GM11168 (cell line): ENCODE data around the gene BRWD1.

ENCODE experiments used
- in situ Hi-C: fragments of 300-500 bp; cut with MboI; formaldehyde crosslinking; loops from one replicate; pipeline ENCODE4 v1.12.0; 2022; ENCODE audit warnings: low sequenced_read_pairs; ENCODE audit not compliant: unreplicated experiment

The BRWD1 gene

DNA sequence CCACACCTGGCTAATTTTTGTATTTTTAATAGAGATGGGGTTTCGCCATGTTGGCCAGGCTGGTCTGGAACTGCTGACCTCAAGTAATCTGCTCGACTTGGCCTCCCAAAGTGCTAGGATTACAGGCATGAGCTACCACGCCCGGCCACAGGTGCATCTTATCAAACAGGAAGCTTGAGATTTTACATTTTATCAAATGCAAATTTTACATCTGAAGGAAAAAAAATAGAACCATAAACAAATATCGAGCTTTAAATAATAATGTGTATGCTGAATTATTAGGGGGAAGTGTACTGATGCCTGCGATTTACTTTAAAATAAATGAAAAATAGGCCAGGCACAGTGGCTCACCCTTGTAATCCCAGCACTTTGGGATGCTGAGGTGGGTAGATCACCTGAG lies 16.6 kb upstream of the BRWD1 start:
- in situ Hi-C loops: no loop called here

DNA sequence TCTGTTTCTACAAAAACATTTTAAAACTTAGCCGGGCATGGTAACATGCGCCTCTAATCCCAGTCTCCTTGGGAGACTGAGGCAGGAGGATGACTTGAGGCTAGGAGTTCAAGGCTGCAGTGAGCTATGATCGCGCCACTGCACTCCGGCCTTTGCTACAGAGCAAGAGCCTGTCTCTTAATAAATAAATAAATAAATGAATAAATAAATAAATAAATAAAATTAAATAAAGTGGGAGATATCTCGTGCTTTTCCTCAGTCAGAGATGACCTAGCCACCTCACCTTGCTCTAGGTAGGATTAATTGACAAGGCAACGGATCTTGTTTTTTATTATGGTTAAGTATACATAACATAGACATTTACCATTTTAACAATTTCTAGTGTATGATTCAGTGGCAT lies 14.3 kb upstream of the BRWD1 start:
- in situ Hi-C loops: no loop called here

DNA sequence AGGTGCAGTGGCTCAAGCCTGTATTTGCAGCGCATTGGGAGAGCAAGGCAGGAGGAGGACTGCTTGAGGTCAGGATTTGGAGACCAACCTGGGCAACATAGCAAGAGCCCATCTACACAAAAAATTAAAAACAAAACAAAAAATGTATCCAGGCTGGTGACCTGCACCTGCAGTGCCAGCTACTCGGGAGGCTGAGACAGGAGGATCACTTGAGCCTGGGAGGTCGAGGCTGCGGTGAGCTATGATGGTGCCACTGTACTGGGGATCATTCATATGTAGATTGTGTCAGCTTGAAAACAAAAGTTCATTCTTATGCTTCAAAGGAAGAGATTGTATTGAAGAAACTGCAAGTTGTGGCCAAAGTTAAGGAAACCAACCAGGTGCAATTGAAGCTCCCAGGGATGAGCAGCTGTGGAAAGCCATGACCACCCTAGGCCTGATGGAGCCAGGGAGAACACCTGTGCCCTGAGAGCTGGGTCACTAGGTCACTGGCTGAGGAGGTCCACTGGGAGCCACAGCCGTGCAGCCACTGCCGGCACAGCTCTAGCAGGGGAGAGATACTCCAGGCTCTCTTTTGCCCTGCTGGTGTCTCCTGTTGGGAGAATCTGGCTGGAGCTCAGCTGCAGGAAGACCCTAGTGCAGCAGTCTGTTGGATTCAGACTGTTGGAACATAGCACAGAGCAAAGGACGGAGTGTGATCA lies 13.3 kb upstream of the BRWD1 start:
- in situ Hi-C loops: no loop called here

DNA sequence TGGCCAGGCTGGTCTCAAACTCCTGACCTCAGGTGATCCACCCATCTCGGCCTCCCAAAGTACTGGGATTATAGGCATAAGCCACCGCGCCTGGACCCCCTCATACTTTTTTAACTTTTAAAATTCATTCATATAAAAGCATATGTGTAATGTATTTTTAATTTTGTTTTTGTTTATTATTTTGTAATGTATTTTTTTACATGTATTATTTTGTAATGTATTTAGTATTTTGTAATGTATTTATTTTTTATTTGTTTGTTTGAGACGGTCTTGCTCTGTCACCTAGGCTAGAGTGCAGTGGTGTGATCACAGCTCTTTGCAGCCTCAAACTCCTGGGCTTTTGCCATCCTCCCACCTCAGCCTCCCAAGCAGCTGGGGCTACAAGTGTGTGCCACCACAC lies 12.0 kb upstream of the BRWD1 start:
- in situ Hi-C loops: no loop called here

DNA sequence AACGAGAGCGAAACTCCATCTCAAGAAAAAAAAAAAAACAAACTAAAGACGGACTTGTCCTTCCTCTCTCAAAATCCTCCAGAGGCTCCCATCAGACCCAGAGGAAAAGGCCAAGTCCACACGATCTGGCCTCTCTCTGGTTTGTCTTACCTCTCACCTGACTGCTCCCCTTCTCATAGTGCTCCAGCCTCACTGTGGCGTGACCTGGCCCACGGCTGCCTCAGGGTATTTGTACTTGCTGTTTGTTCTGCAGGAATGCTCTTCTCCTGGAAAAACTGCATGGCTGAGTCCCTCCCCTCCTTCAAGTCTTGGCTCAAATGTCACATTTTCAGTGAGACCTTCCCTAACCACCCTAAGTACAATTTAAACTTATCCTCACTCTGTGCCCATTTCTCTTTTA lies 8.0 kb upstream of the BRWD1 start:
- in situ Hi-C loops: no loop called here

DNA sequence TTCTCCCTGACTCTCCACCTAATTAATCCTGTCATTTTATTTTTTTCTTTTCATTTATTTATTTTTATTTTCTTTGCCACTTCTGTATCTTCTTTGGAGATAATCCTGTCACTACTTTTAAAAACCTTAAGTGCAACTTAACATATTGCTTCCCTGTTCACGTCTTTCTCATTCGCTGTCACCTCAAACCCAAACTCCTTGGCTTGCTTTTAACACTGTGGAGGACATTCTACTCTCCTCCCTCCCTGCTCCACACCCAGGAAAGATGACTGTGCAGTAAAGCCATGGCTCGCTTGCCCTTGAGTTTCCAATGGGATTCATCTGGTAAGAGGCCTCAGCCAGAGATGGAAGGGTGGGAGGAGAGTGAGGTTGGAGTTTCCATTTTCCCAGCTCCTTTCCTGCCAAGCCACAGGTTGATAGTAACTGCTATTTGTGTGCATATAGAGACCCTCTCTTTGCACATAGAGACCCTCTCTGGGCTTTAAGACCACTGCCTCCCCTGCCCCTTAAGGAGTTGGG lies 6.4 kb upstream of the BRWD1 start:
- in situ Hi-C loops: no loop called here

DNA sequence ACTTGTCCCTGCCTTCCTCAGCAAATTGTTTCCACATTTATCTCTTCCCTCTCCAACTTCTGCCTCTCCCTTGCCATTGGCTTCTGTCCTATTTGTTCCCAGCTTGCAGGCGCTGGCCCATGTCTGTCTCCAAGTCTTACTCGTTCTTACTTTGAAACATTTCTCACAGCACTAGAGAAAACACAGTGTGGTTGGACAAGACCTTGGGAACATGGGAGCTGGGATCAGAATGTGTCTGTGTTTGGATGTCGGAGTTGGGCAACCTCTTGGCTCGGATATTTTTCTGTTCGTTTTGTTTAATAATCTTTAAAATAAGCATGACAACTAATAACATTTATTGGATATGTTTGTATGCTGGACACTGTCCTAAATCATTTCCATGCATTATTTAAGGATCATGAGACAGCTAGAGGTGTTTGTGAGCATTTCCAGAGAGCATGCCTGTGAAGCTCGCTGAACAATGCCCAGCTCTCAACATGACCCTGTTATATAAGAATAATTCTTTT lies 5.9 kb upstream of the BRWD1 start:
- in situ Hi-C loops: no loop called here

DNA sequence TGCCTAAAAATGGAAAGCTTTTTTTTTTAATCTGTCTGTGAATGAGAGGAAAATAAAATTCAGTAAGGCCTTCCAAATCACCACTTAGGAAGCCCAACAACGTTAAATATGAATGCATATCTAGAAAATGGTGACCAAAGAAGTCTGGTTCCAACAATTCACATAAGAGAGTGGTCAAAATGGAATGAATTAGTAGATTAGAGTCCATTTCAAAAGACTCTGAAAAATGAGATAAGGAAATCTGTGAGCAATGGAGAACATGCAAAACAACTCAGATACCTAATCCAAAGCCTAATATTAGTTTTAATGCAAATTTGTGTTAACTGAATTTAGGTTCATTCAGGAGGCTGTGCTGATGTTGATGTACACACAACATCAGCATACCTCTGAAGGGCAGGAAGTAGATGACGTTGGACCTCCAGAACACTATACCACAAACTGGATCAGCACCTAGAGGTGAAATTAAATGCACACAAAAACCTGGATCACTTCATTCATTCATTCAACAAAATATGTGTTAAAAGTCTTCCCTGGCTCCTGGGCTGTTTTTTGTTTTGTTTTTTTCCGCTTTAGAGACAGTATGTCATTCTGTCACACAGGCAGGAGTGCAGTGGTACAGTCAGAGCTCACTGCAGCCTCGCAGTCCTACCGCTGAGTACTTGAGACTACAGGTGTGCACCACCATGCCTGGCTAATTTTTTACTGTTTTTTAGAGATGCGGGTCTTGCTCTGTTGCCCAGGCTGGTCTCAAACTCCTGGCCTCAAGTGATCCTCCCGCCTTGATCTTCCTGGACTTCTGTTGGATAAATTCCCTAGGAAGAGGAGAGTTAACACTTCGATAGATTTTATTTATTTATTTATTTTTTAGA lies 4.9 kb upstream of the BRWD1 start:
- in situ Hi-C loops: no loop called here

DNA sequence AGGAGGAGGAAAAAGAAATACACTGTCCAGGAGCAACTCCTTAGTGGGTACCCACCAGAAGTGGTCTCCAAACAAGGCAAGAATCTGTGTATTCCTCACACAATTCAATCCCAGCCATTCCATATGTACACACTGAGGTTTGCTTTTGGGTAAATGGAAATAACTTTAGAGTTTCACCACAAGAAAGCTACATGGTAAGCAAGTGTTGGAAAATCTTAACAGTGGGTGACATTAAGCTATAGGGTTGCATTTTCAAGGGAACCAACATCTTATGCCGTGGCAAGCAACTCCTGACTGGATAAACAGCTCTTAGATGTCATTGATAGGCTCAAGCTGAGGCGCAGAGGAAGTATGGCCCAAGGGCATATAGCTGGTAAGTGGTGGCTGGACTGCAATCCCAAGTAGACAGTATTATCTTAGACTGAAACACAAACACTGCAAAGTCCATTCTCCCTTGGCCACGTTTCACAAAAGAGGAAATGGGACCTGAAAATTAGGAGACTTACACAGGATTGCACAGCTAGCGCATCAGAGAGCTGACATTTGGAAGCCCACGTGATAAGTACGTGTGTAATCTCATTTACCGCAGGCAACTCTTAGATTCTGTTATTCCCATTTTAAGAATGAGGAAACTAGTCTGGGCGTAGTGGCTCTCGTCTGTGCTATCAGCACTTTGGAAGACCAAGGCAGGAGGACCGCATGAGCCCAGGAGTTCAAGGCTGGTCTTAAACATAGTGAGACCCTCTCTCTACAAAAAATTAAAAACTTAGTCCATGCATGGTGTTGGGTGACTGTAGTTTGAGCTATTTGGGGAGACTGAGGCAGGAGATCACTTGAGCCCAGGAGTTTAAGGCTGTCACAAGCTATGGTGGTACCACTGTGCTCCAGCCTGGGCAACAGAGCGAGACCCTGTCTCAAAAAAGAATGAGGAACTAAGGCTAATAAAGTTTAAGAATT lies 4.0 kb upstream of the BRWD1 start:
- in situ Hi-C loops: no loop called here

DNA sequence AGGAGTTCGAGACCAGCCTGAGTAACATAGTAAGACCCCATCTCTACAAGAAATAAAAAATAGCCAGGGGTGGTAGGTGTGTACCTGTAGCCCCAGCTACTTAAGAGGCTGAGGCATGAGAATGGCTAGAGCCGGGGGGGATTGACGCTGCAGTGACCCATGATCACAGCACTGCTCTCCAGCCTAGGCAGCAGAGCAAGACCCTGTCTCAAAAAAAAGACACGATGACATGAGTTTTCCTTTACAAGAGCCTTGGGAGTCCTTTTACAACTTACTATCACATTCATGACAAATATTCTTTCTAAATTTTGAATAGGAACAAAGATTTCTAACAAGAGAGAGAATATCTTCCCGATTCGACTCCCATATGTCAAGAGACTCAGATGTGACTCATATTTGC lies 3.3 kb upstream of the BRWD1 start:
- in situ Hi-C loops: no loop called here

DNA sequence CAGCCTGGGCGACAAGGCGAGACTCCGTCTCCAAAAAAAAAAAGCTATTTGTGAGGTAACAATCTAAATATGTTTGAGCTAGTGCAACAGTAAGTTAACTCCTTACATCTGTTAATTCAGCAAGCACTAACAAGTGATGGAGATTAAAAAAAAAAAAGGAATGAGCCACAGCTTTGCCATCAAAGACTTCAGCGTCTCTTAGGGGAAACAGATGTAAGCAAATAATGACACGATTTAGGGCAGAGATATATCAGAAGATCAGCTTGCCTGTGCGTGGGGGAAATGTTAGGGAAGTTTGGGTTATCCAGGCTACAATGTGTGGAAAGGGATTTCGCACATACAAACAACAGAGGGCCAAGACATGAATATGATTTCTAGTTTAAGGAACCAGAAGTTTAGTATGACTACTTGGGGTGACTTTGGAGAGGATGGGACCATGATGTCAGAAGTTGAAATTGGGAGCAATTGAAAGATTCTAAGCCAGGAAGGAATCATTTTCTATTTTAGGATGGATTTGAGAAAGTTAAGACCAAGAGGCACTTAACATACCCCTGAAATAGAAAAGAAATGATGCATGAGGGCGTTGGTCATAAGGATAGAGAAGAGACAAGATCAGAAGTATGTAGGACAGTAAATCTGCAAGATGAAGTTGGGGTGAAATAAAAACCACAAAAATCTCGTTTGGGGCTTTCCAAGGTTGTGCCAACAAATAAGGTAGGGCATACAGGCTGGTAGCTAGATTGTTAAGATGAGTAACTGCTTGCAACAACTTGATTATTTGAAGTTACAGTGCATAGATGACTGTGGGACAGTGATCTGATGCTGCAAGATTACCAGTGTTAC lies 2.4 kb upstream of the BRWD1 start:
- in situ Hi-C loops: no loop called here

DNA sequence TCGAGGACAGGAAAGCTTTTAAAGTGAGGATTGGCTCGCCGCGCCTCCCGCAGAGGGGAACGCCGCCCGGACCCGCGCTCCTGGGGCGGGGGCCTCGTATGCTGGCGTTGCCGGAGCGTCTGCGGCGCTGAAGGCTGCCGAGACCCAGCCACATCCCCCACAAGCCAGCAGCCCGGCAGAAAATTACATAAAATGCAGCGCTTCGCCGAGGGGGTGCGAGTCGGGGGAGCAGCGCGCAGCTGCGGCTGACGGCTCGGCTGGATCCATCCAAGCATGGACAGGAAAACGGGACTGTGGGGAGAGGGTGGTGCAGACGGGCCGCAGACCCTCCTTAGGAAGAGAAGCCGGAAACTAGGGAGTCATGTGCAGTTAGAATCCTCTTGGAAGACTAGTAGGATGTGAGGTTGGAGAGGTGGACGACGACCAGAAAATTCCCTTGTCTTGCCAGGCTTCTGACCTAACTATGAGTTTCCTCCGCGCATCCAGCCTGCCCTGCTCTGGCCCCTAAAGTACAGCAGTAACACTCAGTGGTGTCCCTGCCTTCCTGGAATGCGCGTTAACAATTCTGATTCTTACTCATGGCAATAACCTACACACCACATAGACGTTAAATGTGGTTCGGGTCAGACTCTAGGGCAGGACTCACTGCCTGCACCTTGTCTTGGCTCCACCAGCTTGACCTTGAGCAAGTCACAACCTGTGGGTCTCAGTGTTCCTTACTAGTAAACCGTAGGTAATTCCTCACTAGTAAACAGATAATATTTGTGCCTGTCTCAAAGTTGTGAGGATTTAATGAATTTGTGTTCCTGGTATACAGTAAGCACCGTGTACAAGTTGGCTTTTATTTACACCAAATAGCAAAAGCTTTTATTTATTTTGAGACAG lies 953 bp upstream of the BRWD1 start:
- in situ Hi-C loops: no loop called here

DNA sequence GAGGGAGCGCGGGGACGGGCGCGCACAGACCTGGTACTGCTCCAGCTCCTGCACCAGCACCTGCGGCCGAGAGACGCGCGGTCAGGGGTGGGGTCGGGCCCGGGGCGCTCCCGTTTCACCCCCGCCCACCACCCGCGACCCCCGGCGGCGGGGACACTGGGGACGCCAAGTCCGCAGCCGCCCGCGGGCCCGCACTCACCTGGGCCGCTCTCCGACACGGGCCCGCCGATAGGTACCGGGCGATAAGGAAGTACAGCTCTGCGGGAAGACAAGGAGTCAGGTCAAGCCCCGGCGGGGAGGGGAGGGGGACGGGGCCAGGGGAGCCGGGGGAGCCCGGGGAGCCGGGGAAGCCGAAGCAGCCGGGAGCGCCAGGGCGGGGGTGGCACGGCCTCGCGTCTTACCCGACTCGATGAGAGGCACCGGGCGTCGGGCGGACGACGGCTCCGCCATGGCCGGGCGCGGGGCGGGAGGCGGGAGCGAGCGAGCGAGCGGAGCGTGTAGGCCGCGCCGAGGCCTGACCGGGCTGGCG lies 326 bp downstream of the BRWD1 start:
- in situ Hi-C loops: no loop called here

DNA sequence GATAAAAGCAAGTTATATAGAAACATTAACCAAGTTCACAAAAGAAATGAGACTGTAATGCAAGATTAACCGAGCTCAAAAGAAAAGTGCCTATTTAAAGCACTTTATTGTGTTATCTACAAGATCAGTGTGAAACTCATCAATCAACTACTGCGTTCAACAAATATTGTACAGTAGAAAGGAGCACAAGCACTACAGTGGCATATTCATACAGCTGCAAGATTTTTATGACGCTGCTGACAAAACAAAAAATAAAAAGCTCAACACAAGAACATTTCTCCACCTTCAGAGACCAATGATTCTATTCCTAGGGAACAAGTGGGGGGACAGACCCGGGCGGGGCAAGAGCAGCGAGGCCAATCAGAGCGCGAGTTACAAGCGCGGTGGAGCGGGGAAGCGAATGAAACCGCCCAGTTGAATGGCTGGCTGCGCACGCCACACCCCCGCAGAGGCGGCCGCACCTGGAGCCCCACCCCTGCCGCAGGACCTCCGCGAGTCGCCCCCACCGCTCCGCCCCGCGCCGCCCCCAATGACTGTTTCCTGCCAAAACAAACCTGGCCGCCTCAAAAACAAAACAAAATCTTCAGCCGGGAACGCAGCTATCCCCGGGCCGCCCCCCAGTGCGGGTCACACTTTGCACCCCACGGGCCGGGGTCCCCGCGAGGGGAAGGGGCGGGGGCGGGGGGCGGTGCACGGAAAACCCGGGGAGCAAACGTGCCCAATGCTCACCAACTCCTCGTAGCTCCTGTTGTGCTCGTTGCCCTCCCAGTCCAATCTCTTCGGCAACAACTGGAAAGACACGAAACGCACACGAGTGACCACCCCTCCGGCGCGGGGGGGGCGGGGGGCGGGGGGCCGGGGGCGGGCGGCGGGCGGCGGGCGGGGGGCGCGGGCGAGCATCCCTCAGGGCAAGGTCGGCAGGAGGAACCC lies 1.1 kb downstream of the BRWD1 start:
- in situ Hi-C loops: no loop called here

DNA sequence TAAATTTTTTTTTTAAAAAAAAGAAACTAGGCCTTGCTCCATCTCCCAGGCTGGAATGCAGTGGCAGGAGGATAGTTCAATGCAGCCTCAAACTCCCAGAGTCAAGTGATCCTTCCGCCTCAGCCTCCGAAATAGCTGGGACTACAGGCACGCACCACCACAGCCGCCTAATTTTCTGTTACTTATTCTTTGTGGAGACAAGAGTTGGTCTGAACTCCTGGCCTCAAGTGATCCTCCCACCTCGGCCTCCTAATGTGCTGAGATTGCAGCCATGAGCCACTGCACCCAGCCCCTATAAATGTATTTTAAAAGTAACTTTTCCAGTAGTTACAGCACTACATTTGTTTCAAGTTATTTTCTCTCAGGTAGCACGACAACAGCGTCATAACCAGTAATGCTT lies 2.3 kb downstream of the BRWD1 start:
- in situ Hi-C loops: no loop called here

DNA sequence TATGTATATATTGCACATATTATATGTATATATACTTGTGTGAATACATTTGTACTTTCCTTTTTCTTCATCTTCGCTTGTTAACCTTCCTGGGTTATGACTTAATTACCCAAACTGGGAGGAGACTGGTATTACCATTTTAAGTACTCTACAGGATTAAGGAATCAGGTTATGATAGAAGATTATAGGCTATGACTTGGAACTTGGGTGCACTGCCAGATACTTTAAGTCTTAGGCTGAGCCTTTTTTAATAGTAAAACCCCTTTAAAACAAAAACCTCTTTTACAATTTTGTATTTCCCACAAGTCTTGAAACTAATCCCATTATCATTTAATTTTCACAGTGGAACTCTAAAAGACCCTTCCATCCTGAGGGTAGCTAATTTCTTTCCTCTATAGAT lies 6.0 kb downstream of the BRWD1 start:
- in situ Hi-C loops: no loop called here

DNA sequence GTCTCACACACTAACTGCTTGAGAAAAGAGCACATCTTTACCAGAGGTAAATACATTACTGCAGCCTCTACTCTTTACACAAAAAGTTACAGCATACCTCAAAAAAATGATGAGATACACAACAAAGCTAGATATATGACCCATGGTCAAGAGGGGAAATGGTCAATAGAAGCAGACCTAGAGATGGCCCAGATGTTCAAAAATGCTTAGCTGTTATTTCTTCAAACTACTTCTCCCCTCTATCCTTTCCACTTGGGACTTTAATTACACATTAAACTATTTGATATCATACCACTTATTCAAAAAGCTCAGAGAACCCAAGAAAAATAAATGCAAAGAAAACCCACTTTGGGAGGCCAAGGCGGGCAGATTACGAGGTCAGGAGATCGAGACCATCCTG lies 12.8 kb downstream of the BRWD1 start:
- in situ Hi-C loops: no loop called here
